WTC11 (cell line): Measurements from ENCODE around the gene GUCD1.

ENCODE experiments used
- ATF2 ChIP-seq: sonication (generic); formaldehyde crosslinking; IDR thresholded peaks from 2 replicates; pipeline ENCODE4 v1.8.1; 2022; ENCODE audit warnings: low read depth, missing genetic modification reagents, borderline replicate concordance
- CREB1 ChIP-seq: sonication (generic); formaldehyde crosslinking; IDR thresholded peaks from 2 replicates; pipeline ENCODE4 v1.8.0; 2023; ENCODE audit warnings: mild to moderate bottlenecking, missing genetic modification reagents
- ESRRA ChIP-seq: sonication (generic); formaldehyde crosslinking; IDR thresholded peaks from 2 replicates; pipeline ENCODE4 v1.8.1; 2022; ENCODE audit warnings: mild to moderate bottlenecking, missing genetic modification reagents, borderline replicate concordance
- GTF2I ChIP-seq: fragments of 250-450 bp; sonication (Bioruptor Pico); conservative IDR thresholded peaks from 2 replicates; pipeline ENCODE4 v1.4.0; 2021; ENCODE audit warnings: mild to moderate bottlenecking
- MYBL2 ChIP-seq: sonication (generic); formaldehyde crosslinking; IDR thresholded peaks from 2 replicates; pipeline ENCODE4 v1.8.1; 2023; ENCODE audit warnings: mild to moderate bottlenecking, moderate library complexity, missing genetic modification reagents
- NFE2L1 ChIP-seq: sonication (generic); formaldehyde crosslinking; IDR thresholded peaks from 2 replicates; pipeline ENCODE4 v1.8.1; 2023; ENCODE audit warnings: missing genetic modification reagents
- NR2C2 ChIP-seq: sonication (generic); formaldehyde crosslinking; IDR thresholded peaks from 2 replicates; pipeline ENCODE4 v1.8.0; 2022; ENCODE audit warnings: mild to moderate bottlenecking, missing genetic modification reagents
- TEAD4 ChIP-seq: sonication (generic); formaldehyde crosslinking; IDR thresholded peaks from 2 replicates; pipeline ENCODE4 v1.8.0; 2022; ENCODE audit warnings: mild to moderate bottlenecking, missing genetic modification reagents
- ZBTB21 ChIP-seq: sonication (generic); formaldehyde crosslinking; IDR thresholded peaks from 2 replicates; pipeline ENCODE4 v1.8.1; 2023; ENCODE audit warnings: mild to moderate bottlenecking, missing genetic modification reagents, borderline replicate concordance
- ZNF416 ChIP-seq: fragments of 250-450 bp; sonication (Bioruptor Pico); IDR thresholded peaks from 2 replicates; pipeline ENCODE4 v1.9.0; 2021; ENCODE audit warnings: mild to moderate bottlenecking, inconsistent platforms
- ZNF512 ChIP-seq: sonication (generic); formaldehyde crosslinking; IDR thresholded peaks from 2 replicates; pipeline ENCODE4 v1.8.1; 2022; ENCODE audit warnings: missing genetic modification reagents, borderline replicate concordance
- ZNF671 ChIP-seq: fragments of 250-450 bp; sonication (Bioruptor Pico); IDR thresholded peaks from 2 replicates; pipeline ENCODE4 v1.8.0; 2021; ENCODE audit warnings: mild to moderate bottlenecking
- TF ChIP-seq, protein P1 (sequence below): fragments of 200-600 bp; IDR thresholded peaks from 2 replicates; pipeline ENCODE4 v1.8.0; 2022; ENCODE audit warnings: antibody characterized with exemption
- TF ChIP-seq, protein P2 (sequence below): sonication (generic); formaldehyde crosslinking; conservative IDR thresholded peaks from 2 replicates; pipeline ENCODE4 v1.8.1; 2022; ENCODE audit warnings: mild to moderate bottlenecking, missing genetic modification reagents

GRCh38 chr22:24536089-24536488, 18.8 kb downstream of the GUCD1 start:
- TF ChIP-seq NR2C2 (no peak), ZBTB21 (CRISPR knock-in tag) (no peak), CREB1 (no peak), NFE2L1 (no peak), ESRRA (CRISPR knock-in tag) (no peak), GTF2I (CRISPR knock-in tag) (no peak), MYBL2 (no peak), ATF2 (CRISPR knock-in tag) (no peak), ZNF671 (CRISPR knock-in tag) (no peak), TEAD4 (CRISPR knock-in tag) (no peak), ZNF512 (CRISPR knock-in tag) (no peak), ZNF416 (CRISPR knock-in tag) (no peak)
- TF ChIP-seq, protein P1, sequence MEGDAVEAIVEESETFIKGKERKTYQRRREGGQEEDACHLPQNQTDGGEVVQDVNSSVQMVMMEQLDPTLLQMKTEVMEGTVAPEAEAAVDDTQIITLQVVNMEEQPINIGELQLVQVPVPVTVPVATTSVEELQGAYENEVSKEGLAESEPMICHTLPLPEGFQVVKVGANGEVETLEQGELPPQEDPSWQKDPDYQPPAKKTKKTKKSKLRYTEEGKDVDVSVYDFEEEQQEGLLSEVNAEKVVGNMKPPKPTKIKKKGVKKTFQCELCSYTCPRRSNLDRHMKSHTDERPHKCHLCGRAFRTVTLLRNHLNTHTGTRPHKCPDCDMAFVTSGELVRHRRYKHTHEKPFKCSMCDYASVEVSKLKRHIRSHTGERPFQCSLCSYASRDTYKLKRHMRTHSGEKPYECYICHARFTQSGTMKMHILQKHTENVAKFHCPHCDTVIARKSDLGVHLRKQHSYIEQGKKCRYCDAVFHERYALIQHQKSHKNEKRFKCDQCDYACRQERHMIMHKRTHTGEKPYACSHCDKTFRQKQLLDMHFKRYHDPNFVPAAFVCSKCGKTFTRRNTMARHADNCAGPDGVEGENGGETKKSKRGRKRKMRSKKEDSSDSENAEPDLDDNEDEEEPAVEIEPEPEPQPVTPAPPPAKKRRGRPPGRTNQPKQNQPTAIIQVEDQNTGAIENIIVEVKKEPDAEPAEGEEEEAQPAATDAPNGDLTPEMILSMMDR = no peak
- TF ChIP-seq, protein P2, sequence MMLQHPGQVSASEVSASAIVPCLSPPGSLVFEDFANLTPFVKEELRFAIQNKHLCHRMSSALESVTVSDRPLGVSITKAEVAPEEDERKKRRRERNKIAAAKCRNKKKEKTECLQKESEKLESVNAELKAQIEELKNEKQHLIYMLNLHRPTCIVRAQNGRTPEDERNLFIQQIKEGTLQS (CRISPR knock-in tag) = no peak
